Testis (tissue), 2 donors: ENCODE measurements around the gene DAND5.

Source experiments
- POLR2A ChIP-seq: fragments of 450-650 bp; IDR thresholded peaks from one replicate; pipeline ENCODE4 v1.6.1; 2017; ENCODE audit warnings: antibody characterized with exemption, mild to moderate bottlenecking, moderate library complexity
- TF ChIP-seq, protein P1 (sequence below), 3 experiments: fragments of 450-650 bp in 2 of 3; fragments of 200-600 bp in 1 of 3; sonication (generic) in 1 of 3; IDR thresholded peaks; one replicate each; pipeline ENCODE4 v1.5.1; 2016 to 2019; ENCODE audit warnings: antibody characterized with exemption in 3 of 3, mild to moderate bottlenecking in 2 of 3, moderate library complexity in 1 of 3

DNA sequence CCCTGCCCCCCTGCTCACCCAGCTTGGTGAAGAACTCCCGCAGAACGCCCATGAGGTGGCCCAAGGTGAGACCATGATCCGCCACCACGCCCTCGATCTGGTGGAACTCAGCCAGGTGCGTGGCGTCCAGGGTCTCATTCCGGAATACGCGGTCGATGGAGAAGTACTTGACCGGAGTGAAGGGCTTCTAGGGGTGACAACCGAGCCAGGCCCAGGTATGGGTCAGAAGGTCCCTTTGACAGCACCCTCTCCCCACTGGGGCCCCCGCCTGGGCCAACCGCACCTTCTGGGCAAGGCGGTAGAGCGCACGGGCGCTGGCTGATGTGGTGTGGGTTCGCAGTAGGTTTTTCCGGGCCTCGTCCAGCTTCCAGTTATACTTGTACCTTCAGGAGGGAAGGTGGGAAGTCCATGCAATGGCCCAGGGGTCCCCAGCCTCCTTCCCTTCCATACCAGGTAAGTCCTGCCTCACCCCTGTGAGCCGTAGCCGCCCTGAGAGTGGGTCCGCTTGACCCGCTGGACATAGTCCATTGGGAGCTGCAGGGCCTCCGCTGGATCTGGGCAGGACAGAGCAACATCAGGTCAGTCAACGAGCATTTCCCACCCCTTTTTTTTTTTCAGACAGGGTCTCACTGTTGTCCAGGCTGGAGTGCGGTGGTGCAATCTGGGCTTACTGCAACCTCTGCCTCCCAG lies 44.6 kb upstream of the DAND5 start:
- TF ChIP-seq, protein P1, sequence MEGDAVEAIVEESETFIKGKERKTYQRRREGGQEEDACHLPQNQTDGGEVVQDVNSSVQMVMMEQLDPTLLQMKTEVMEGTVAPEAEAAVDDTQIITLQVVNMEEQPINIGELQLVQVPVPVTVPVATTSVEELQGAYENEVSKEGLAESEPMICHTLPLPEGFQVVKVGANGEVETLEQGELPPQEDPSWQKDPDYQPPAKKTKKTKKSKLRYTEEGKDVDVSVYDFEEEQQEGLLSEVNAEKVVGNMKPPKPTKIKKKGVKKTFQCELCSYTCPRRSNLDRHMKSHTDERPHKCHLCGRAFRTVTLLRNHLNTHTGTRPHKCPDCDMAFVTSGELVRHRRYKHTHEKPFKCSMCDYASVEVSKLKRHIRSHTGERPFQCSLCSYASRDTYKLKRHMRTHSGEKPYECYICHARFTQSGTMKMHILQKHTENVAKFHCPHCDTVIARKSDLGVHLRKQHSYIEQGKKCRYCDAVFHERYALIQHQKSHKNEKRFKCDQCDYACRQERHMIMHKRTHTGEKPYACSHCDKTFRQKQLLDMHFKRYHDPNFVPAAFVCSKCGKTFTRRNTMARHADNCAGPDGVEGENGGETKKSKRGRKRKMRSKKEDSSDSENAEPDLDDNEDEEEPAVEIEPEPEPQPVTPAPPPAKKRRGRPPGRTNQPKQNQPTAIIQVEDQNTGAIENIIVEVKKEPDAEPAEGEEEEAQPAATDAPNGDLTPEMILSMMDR (IDR thresholded peaks at IDR 0.05): no peak
- TF ChIP-seq POLR2A: no peak
